GM18868 (cell line): ENCODE data around the gene OTOP3.
"Not testable (repeated sequence)": the region's sequence is repeated elsewhere in the genome, so short reads cannot be mapped to it uniquely, and the experiment has no call there.

Experiments used
- ATAC-seq: cut with Tn5 transposase; IDR thresholded peaks from one replicate; pipeline ENCODE4 v1.9.1; 2021; ENCODE audit warnings: mild to moderate bottlenecking, moderate library complexity; ENCODE audit not compliant: unreplicated experiment

The OTOP3 gene, protein sequence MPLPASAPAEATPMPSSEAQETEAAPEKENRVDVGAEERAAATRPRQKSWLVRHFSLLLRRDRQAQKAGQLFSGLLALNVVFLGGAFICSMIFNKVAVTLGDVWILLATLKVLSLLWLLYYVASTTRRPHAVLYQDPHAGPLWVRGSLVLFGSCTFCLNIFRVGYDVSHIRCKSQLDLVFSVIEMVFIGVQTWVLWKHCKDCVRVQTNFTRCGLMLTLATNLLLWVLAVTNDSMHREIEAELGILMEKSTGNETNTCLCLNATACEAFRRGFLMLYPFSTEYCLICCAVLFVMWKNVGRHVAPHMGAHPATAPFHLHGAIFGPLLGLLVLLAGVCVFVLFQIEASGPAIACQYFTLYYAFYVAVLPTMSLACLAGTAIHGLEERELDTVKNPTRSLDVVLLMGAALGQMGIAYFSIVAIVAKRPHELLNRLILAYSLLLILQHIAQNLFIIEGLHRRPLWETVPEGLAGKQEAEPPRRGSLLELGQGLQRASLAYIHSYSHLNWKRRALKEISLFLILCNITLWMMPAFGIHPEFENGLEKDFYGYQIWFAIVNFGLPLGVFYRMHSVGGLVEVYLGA

DNA sequence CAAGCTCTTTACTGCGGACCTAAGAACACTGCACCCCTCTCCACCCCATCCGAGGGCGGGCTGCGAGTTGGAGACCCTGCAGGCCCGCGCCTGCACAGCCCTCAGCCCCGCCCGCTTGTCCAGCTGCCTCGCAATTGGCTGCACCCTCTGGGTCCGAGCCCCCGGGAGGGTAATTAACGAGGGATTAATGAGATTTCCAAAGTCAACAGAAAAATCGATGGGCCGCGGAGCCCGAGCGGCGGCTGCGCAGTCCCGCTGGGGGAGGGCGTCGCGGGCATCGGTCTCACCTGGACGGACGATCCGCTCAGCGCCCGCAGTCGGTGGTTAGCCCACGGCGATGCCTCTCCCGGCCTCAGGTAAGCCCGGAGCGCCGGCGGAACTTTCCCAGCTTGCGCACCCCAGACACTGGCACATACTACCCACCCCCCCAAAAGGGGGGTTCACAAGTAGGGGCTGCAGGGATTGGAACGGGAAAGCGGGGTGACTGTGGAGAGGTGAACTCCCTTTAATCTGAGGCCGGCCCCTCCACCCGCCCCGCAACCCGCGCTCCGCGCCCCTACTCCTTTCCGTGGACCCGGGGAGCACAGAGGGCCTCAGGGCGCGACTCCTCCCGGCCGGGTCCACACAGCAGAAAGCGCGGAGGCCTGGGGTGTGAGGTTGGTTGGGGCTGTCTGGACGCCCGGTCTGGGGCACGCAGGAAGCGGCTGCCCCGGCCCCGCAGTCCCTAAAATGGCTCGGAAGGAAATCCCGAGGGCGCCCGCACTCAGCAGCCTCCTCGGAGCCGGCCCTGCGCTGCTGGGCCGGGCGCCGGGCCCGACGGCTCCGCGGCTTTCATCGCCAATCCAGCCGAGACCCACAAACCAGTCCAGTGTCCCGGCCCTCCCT is at the start of gene OTOP3:
OTOP3 (plus strand) TSS at position 314 of the 885 bp plus-strand sequence; CDS start at position 338, 24 bp downstream.
- ATAC-seq, result no peak

DNA sequence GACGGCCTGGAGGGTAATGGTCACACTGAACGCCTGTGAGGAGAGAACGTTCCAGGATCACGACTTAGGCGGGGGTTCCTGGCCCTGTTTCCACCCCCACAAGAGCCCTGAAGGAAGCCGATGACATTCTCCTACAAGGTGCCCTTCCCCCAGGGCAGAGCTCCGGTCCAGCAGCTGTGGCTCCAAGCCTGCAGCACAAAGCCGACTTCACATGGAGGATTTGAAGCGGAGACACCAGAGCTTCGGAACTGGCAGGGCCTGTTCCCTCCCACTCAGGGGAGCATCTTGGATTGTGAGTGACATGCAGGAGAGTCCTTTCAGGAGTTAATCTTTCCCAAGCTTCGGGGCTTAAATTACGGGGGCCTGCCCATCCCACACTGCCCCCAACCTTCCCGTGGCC is 47.2 kb upstream of the OTOP3 start:
- ATAC-seq, result no peak

DNA sequence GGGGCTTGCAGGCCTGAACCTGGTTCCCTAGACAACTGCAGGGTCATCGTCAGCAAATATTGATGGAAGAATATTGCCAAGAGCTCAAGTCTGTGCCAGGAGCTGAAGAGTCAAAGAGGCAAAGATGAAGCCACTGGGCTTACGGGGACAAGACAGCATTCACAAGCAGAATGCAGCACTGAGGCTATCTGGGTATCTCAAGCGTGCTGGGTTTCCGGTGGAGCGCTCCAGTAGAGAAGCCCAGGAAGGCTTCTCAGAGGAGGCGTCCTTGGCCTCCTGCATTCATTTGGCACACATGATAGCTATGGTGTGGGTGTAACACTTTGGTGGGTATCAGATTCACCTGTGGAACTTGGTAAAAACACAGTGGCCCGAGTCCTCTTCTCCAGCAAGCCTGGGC is 45.1 kb upstream of the OTOP3 start:
- ATAC-seq, result no peak

DNA sequence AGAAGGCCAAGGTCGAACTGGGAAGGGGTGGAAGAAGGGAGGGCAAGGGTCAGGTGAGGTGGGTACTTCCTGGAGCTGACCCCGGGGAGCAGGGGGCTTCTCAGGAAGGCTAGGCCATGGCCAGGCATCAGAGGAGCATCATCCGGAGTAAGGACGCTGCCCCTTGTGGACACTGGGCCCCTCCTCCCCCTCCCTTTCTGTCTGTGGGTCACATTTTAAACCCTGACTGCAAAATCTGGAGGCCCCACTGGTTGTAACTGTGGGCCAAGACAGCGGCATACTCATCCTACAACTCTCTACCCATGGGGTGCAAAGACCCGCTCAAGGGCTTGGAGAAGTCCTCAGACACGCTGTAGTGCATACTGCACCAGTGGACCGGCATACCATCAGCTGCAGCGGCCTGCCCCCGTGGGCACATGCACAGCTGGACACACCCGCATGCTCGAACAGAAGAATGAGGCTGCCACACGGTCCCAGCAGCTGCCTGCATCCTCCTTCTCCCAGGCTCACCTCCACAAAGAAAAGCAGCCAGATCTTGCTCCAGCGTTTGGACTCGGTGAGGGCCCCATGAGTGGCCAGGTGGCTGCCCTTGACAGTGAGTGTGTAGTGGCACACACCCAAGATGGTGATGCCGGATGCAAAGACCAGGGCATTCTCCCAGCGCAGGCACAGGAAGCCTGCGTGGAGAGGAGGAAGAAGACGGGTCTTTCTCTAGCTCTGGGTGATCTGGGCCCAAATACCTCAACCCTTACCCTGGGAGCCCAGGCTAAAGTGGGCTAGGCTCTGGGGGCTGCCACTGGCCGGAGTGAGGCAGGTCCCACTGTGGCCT is 43.5 kb upstream of the OTOP3 start:
- no peak for ATAC-seq

DNA sequence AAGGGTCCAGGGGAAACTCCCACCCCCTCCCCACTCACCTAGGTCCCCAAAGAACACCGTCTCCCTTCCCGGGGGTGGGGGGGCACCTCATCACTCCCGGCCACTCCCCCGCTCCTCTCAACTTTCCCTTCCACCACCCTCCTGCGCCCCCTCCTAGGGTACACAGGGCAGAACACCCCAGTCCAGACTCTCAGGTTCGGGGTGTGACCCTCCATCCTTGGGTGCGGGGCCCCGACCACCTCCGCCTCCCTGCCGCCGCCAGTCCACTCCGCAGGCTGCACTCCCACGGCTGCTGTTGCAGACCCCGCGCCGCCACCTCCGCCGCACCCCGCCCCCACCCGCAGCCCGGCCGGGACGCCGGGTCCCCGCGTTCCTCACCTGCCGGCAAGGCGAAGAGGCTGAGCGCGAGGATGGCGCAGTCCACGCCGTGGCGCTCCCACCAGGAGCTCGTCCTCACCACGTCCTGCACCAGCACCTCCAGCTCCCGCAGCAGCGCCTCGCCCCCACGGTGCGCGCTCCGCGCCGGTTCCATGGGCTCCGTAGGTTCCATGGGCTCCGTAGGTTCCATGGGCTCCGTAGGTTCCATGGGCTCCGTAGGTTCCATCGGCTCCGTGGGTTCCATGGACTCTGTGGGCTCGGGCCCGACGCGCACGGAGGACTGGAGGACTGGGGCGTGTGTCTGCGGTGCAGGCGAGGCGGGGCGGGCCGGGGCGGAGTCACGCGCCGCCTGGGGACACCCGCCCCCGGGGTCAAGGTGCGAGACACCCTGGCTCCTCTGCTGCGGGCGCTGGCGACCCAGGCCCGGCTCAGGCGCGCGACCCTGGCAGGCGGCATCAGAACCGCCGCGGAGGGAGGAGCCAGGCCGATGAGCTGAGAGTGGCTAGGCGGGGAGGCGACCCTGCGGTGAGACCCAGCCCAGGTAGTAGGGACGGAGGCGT is 42.5 kb upstream of the OTOP3 start, which contains the start of gene FADS6:
FADS6 (minus strand) TSS at position 660 of the 938 bp plus-strand sequence; CDS start at position 622, 38 bp downstream.
- no peak for ATAC-seq

DNA sequence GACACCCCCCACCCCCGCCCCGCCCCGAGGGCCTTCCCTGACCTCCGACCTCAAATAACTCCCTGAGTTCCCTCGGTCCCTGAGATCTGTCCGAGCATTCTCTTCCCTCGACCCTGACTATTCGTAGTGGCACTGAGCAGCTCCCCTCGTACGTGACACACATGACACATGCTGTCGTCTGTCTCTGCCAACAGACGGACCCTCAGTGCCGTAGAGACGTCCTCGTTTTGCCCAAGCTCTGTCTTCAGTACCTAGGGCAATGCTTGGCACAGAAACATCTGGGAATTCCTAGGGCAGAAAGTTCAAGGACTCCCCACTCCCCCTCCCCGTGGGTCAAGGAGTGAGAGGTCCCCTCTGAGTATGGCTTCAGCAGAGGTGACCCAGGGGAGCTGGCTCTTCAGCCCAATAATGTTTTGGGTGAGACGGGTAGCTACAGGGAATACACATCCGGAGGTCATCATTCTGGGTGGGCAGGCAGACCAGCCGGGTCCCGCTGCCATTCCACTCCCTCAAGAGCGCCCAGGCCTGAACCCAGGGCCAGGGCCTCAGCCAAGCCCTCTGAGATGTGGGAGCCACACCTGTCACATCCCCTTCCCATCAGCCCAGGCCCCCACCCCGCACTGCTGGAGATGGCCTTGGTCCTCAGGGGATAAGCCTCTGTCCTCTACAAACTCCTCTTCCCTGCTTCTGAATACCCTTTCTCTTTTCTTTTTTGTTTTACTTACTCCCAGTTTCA is 41.6 kb upstream of the OTOP3 start:
- ATAC-seq, result no peak

DNA sequence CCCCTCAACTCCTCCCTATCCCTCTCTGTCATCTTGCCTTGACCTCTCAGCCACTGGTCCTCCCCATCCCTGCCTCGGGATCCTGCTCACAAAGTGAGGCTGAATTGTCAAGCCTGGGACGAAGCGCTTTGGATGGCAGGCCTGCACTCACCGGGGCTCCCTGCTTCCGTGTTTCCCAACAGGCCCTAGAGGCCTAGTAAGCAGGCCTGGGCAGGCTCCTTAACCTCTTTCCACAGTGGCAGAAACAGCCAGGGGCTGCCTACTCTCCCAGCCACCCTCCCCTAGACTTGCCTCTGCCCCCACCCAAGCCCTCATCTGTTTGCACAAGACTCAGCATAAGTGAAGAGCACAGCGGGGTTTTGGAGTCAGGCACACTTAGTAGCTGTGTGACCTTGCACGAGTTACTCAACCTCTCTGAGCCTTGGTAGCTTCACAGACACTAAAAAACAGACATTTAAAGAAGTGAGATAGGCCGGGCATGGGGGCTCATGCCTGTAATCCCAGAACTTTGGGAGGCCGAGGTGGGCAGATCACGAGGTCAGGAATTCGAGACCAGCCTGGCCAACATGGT is 37.2 kb upstream of the OTOP3 start:
- no peak for ATAC-seq

DNA sequence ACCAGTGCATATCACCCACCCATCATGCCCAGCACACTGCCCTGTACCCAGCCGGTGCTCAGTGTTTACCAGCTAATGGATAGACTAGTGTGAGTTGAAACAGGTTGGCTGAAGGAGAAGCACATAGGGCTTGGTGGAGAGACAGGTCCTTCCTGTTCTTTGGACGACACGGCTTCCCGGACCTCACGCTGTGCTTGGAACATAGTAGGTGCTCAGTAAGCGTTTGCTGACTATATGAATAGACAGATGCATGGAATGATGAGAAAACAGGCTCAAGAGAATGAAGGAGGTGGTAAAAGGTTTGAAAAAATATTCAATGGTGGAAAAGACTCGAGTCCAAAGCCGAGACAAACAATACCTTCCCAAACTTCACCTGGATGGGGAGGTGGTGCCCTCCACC is 35.5 kb upstream of the OTOP3 start:
- no peak for ATAC-seq

DNA sequence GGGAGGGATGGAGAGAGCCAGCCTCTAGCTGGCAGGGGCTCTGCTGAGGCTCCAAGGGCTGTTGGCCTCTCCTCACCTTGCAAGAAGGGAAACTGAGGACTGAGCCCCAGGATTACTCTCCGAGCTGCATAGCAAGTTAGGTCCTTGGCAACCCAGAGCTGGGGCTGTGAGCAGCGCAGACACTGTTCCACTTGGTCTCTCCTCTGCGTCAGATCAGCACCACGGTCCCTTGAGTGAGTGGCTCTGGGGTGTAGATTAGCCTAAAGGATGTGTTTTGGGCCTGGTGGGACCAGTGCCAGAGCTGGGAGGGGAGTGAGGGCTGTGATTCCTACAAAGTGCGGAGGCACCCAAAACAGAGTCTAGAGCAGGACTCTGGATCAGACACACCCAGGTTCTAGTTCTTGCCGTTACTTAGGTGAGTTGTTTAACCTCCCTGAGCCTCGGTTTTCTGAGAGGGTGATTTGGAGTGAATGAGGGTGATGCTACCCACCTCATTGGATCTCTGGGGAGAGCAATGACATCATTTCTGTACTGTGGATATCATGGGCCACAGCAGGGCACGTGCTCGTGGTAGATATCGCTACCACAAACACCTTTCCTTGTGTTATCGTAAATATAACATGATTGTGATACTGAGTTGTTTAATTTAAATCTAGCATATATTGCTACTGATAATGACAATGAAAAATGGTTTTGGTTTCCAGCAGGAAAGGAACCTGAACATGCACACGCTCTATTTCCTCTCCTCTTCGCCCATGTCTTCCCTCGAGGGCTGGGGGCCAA is 34.2 kb upstream of the OTOP3 start:
- ATAC-seq, result no peak

DNA sequence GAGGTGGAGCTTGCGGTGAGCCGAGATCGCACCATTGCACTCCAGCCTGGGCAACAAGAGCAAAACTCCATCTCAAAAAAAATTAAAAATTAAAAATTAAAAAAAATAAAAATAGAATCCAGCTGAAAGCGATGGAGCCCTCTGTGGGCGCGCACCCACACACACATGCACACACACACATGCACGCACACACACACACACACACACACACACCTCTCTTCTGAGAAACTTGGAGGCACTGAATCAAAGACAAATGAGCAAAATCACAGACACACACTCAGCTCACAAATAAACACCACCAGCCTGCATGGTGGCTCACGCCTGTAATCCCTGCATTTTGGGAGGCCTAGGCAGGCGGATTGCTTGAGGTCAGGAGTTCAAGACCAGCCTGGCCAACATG is 32.7 kb upstream of the OTOP3 start:
- ATAC-seq, result no peak

DNA sequence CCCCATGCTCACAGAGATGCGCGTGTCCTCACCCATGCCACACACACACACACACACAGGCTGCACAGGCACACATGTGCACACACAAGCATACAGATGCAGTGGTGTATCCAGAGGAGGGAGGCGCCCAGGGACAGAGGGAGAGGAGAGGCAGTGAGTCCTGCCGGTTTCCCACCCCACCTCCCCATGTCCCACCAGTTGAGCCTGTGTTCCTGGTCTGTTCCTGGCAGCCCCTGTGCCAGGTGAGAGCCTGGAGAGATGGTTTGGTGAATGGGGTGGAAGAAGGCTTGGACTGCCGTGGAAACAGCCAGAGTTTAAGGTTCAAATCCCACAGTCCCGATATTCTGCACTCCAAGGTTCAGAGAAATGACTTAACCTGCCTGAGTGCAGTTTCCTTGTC is 32.0 kb upstream of the OTOP3 start:
- ATAC-seq, result no peak

DNA sequence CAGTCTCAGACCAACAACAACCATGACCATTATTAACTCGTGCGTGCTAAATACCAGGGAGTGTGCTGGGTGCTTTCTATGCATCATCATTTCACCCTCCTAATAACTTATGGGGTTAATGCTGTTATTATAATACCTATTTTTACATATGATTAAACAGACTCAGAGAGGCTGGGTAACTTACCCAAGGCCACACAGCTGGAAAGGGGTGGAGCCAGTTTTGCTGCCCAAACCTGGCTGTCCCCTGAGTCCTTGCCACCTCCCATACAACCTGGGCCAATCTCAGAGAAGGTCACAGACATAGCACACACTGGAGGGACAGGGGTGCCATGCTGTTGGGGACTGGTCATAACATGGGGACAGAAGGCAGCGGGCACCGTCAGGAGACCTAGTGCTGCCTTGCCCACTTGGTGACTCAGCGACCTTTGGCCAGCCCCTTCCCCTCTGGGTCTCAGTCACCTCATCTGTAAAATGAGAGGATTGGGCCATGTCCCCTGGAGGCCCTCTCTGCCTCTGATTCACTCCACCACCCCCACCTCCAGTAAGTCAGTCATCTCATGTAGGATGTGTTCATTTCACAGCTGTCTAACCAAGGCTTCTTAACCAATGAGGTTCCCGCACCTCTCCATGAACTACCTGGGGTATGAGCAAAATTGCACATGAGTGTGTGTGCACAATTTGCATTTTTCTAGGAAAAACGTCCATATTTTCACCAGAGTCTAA is 30.9 kb upstream of the OTOP3 start:
- ATAC-seq, result no peak

DNA sequence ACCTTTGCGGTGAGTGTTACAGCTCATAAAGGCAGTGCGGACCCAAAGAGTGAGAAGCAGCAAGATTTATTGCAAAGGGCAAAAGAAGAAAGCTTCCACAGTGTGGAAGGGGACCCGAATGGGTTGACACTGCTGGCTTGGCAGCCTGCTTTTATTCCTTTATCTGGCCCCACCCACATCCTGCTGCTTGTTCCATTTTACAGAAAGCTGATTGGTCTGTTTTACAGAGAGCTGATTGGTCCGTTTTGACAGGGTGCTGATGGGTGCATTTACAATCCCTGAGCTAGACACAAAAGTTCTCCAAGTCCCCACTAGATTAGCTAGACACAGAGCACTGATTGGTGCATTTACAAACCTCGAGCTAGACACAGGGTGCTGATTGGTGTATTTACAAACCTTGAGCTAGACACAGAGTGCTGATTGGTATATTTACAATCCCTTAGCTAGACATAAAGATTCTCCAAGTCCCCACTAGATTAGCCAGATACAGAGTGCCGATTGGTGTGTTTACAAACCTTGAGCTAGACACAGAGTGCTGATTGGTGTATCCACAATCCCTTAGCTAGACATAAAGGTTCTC is 29.4 kb upstream of the OTOP3 start:
- not testable (repeated sequence) for ATAC-seq

DNA sequence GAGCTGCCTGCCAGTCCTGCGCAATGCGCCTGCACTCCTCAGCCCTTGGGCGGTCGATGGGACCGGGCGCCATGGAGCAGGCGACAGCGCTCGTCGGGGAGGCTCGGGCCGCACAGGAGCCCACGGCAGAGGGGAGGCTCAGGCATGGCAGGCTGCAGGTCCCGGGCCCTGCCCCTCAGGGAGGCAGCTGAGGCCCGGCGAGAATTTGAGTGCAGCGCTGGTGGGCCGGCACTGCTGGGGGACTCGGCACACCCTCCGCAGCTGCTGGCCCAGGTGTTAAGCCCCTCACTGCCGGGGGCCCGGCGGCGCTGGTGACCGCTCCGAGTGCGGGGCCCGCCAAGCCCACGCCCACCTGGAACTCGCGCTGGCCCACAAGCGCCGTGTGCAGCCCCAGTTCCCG is 28.7 kb upstream of the OTOP3 start:
- no peak for ATAC-seq

DNA sequence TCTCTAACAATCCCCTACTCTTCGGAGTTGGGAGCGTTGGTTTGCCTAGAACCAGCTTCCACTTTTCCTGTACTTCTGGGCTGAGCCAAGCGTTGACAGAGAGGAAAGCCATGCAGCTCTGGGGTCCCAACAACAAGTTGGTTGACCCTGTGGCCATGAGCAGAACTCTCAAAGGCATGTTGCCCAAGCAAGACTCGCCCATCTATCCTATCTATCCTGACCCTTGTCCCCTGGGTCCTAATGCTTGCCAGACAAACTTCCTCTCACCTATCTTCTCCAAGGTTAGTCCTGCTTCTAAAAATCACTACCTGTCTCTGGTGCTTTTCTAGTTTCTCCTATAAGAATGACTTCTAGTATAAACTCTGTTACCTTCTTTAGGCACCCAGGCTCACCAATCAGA is 26.6 kb upstream of the OTOP3 start:
- not testable (repeated sequence) for ATAC-seq

DNA sequence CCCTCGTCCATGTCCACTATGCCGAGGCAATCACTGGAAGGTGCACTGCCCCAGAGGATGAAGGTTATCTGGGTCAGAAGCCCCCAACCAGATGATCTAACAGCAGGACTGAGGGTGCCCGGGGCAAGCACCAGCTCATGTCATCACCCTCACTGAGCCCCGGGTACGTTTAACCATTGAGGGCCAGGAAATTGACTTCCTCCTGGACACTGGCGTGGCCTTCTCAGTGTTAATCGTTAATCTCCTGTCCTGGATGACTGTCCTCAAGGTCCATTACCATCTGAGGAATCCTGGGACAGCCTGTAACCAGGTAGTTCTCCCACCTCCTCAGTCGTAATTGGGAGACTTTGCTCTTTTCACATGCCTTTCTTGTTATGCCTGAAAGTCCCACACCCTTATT is 24.3 kb upstream of the OTOP3 start:
- not testable (repeated sequence) for ATAC-seq
